Measurements from ENCODE around the gene GLIPR2. TPM values are rescaled to one million over a fixed set of nuclear protein-coding genes. Genes with fewer than 3 reads are reported as not detected.

GLIPR2 gene
- total and polyA plus RNA-seq, 2 donors (not counting 3 experiments of a cell fraction or from before 2014, with no cell fraction given) = 22.0 to 42.4 TPM

GRCh38 chr9:36116593-36116992 lies 19.9 kb upstream of the GLIPR2 start:
- no peak overlapping the region for H2AFZ ChIP-seq (ENCODE audit: low read depth, low read length)
- CTCF ChIA-PET = interaction anchor here (1.0 to 3.0 kb wide), 4 partner anchors 13 to 74 kb away, joined by 3 to 9 read pairs (median 4); partner anchors contain the start of gene CLTA

More at GRCh38 chr9:36116593-36116992, 19.9 kb upstream of the GLIPR2 start:
- H3K79me2 ChIP-seq (ENCODE audit: control insufficient read depth, insufficient read depth, low read length) = no peaks in the 10 kb centered on the region
- no peak for FAIRE-seq
- H3K9ac ChIP-seq (replicated peaks; ENCODE audit: extremely low read depth, insufficient read depth, low read length) = no peak overlapping the region
- no peaks in the 10 kb centered on the region for H4K20me1 ChIP-seq (replicated peaks; ENCODE audit: control insufficient read depth, extremely low read depth, insufficient read depth, low read length)
- DNase-seq (ENCODE audit: low read depth, low spot score) = no peak
- no peak overlapping the region for H3K4me3 ChIP-seq (replicated peaks in 1 of 3; ENCODE audit: insufficient read depth in 1 of 3, low read depth in 1 of 3, low read length in 3 of 3)
- H3K36me3 ChIP-seq (ENCODE audit: control insufficient read depth in 2 of 2, extremely low read depth in 1 of 2, insufficient read depth in 2 of 2, low read length in 2 of 2) = peaks cover 0 to 1% of the 10 kb centered on the region in 2 experiments
- no peaks in the 10 kb centered on the region for H3K27me3 ChIP-seq (ENCODE audit: control insufficient read depth in 2 of 2, insufficient read depth in 2 of 2, low read length in 2 of 2)
- H3K4me1 ChIP-seq (ENCODE audit: control insufficient read depth, extremely low read depth, insufficient read depth, low read length) = no peaks in the 10 kb centered on the region
- POLR2A ChIA-PET = no interaction called here
- intact Hi-C loops (cut with micrococcal nuclease) (no loop called here), dilution Hi-C loops (cut with MboI; ENCODE audit: extremely low pct_ligation_motif_present, low sequenced_read_pairs) (no loop called here)
- BruUV-seq (replicated peaks) = no TSS peak
- H3K4me2 ChIP-seq (ENCODE audit: insufficient read depth, low read length) = no peak overlapping the region
- no peaks in the 10 kb centered on the region for H3K9me3 ChIP-seq (replicated peaks; ENCODE audit: control insufficient read depth, insufficient read depth, low read length)
- no peaks in the 10 kb centered on the region for H3K9me1 ChIP-seq (replicated peaks; ENCODE audit: control insufficient read depth, extremely low read depth, insufficient read depth, low read length)
- TF ChIP-seq CTCF (IDR thresholded peaks at IDR 0.05; ENCODE audit: extremely low read depth in 1 of 2, insufficient read depth in 1 of 2, low read depth in 1 of 2, low read length in 2 of 2) (no peak), MYC (IDR thresholded peaks at IDR 0.05; ENCODE audit: low read depth, low read length) (no peak), JUN (IDR thresholded peaks at IDR 0.05; ENCODE audit: borderline replicate concordance, insufficient read depth, insufficient read length, low read depth) (no peak), POLR2A (IDR thresholded peaks at IDR 0.05; ENCODE audit: low read depth, low read length) (no peak)
- no peak overlapping the region for H3K27ac ChIP-seq (ENCODE audit: insufficient read depth, low read depth, low read length)
